Fibroblast of lung (primary cell): ENCODE measurements around the gene NRARP.

Experiments
- EZH2 ChIP-seq: IDR thresholded peaks from 2 replicates; pipeline ENCODE4 v1.5.1; 2012; ENCODE audit warnings: low read length, control low read depth, mild to moderate bottlenecking; ENCODE audit errors: missing control alignments
- TF ChIP-seq, protein P1 (sequence below), 2 donors: IDR thresholded peaks in 1 of 2; conservative IDR thresholded peaks in 1 of 2; 1 replicate in 1 of 2; 2 replicates in 1 of 2; pipeline ENCODE4 v1.5.1; 2011 to 2012; ENCODE audit warnings: low read length in 2 of 2, control low read depth in 1 of 2, inconsistent platforms in 1 of 2, low read depth in 1 of 2, mild to moderate bottlenecking in 1 of 2

GRCh38 chr9:137295238-137295811 is 6.7 kb downstream of the NRARP start:
- TF ChIP-seq, protein P1, sequence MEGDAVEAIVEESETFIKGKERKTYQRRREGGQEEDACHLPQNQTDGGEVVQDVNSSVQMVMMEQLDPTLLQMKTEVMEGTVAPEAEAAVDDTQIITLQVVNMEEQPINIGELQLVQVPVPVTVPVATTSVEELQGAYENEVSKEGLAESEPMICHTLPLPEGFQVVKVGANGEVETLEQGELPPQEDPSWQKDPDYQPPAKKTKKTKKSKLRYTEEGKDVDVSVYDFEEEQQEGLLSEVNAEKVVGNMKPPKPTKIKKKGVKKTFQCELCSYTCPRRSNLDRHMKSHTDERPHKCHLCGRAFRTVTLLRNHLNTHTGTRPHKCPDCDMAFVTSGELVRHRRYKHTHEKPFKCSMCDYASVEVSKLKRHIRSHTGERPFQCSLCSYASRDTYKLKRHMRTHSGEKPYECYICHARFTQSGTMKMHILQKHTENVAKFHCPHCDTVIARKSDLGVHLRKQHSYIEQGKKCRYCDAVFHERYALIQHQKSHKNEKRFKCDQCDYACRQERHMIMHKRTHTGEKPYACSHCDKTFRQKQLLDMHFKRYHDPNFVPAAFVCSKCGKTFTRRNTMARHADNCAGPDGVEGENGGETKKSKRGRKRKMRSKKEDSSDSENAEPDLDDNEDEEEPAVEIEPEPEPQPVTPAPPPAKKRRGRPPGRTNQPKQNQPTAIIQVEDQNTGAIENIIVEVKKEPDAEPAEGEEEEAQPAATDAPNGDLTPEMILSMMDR (conservative IDR thresholded peaks at IDR 0.05 in 1 of 2, IDR thresholded peaks at IDR 0.05 in 1 of 2; ENCODE audit: low read depth in 1 of 2, low read length in 2 of 2) = peak; percentile 4 to 22
- no peak for TF ChIP-seq EZH2
